Jurkat, Clone E6-1 (cell line): ENCODE results near the gene TAGLN3.
"Not testable (repeated sequence)": the region's sequence is repeated elsewhere in the genome, so short reads cannot be mapped to it uniquely, and the experiment has no call there.

Source experiments
- DNase-seq: peaks from one replicate; pipeline ENCODE4 v3.0.0-alpha.2; 2011; ENCODE audit warnings: low read depth, low spot score
- H3K4me3 ChIP-seq: 2 replicates; pipeline ENCODE4 v1.5.1; 2011; ENCODE audit warnings: mild to moderate bottlenecking, low read length, control low read depth, moderate library complexity

Gene TAGLN3

DNA sequence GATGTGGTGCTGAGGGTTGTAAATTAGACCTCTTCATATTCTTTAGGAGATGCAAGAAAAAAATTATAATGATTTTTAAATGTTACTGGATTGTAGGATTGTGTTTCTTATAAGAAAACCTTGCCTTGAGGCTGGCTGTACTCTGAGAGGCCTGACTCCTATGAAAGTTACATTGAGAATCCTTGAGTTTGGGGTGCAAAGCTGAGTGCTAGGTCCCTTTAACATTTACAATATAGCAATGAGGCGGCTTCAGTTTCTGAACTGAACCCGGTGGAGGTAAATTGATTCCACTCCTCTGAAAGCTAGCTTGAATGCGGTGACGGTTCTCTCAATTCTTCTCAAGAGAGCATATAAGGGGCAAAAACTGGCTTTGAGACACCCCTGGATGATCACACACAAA is 35.7 kb downstream of the TAGLN3 start, which contains the start of gene TMPRSS7:
Gene TMPRSS7, plus strand, starts transcription at position 301 of the 400 bp plus-strand sequence. CDS start 110 bp downstream, outside the sequence.
- no peak within 1 kb of the TSS for H3K4me3 ChIP-seq
- DNase-seq = no peak

DNA sequence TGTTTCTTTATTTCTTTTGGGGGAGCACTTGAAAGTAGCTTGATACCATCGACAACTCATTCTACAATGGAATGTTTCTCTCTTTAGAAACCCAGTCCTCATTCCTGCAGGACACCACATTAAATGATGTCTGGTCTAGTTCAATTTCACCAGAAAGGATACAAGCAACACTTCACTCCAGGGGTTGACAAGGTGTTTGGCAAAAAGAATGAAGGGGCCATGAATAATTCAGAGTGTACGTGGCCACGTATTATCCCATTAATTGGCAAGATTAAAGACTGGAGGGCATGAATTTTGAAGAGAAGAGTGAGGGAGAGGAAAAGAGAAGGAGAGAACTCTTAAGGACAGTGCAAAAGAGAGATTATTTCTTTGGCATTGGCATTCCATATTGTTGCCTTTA is 36.5 kb downstream of the TAGLN3 start:
- H3K4me3 ChIP-seq = no peak overlapping the region
- DNase-seq = no peak

DNA sequence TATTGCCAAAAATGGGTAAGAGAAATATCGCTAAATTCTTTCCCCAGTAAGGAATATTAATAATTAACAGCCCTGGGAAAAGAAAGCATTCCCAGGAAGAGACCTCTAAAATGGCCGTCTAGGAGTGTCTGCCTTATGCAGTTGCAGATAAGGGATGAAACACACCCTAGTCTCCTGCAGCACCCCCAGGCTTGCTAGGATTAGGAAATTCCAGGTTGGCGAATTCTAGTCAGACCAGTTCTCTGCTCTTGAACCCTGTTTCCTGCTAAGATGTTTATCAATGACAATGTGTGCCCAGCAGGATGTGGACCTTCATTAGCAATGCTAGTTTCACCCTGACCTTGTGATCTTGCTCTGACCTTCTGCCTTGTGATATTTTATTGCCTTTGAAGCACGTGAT is 38.5 kb downstream of the TAGLN3 start:
- H3K4me3 ChIP-seq, DNase-seq: not testable (repeated sequence)

DNA sequence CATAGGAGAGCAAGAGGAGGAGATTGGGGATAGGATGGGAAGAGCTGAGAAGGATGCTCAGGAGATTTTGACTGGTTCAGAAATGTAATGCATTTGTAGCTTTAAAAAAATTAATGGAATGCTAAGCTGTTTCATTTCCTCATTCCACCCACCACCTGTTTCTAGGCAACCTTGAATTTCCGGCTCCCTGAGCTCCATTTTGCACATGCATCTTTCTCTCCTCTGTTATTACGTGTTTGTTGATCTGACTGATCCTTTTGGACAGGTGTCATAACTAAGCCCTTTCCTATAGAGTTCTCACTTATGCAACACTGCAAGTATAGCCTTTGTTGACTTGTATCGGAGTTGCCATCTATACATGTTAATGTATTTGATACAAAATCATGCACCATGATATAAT is 40.1 kb downstream of the TAGLN3 start:
- H3K4me3 ChIP-seq = no peak overlapping the region
- DNase-seq = no peak

DNA sequence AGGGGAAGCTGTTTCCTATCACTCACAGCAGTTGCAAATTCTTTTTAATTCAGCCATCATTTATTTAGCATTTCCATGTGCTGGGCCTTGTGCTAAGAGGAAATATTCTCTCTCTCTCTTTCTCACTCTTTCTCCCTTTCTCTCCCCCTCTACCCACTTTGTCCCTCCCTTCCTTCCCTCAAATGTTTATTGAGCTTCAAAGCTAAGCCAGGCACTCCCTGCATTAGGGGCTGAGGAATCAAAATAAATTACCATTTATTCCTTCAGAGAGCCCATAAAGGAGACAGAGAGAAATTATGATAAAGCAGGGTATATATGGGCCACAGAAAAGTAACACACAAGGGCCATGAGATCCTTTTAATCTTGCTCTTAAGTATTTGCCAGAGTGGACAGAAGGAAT is 42.6 kb downstream of the TAGLN3 start:
- no peak overlapping the region for H3K4me3 ChIP-seq
- no peak for DNase-seq

DNA sequence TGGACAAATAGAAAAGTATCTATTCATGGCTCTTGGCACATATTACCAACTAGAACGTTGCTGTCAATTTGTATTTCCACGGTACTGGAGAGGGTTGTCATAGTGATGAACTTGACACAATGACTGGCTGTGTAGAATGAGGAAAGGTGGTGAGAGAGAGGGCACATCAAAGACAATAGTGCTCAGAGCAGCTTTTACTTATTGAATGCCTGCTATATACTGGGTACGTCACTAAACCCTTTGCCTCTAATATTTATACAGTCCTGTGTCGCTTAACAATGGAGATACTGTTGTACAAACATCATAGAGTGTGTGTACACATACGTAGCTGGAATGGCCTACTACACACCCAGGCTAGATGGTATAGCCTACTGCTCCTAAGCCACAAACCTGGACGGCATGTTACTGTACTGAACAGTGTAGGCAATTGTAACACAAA is 44.1 kb downstream of the TAGLN3 start:
- DNase-seq = no peak
- H3K4me3 ChIP-seq = no peak overlapping the region

DNA sequence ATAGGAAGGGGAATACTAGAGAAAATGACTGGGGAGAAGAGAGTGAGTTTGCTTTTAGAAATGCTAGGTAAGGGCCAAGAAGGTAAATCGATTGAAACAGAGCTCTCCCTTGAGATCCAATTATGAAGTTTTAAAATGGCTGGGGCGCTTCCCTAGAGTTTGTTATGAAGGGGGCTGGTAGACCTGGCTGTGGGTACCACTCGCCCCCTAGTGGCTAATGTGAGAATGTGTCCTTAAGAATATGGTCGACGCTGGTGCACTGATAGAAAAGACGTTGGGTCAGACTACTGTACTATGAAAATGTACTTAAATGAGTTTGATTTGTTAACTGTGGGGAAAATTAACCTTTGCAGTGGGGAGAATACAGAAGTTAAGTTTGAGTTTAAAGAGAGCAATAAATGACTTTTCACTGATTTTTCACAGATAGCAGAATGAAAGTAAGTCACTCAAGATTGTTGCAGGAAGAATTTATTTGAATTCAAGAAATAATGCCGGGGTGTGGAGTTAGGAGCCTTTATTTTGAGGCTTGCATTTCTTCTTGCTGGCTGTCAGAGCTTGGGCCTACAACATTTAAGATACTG is 45.0 kb downstream of the TAGLN3 start:
- DNase-seq = peak; percentile 72
- H3K4me3 ChIP-seq = no peak overlapping the region

DNA sequence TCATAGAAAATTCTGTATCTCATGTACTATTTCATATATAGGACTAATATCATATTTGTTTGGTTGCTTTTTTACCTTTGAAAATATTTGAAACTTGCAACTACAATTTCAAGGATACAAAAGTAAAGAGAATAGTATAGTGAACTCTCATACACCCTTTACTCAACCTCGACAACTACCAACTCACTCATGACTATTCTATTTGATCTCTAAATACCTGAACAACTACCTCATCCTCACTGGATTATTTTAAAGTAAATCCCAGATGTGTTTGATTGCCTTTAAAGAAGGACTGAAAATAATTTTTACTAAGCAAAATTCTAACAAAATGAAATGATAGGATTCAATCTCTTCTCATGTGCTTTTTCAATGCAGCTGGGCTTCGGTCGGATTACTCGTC is 47.9 kb downstream of the TAGLN3 start:
- no peak for DNase-seq
- no peak overlapping the region for H3K4me3 ChIP-seq

DNA sequence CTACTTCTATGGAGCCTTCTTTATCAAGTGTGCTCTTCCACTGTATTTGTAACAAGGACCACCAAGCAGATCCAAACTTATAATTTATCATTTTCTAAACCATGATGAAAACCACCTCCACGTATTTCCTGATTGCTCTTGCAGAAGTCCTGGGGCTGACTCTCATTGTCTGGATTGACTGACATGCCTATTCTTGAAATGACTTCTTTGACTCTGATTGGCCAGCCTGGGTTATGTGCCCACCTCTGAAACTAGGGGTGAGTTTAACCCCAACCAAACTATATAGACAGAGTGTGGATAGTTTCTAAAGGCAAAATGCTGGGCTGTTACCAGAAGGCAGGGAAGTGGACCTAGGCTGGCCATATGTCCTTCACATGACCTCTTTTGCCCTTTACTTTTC is 48.5 kb downstream of the TAGLN3 start:
- no peak for DNase-seq
- H3K4me3 ChIP-seq = no peak overlapping the region

DNA sequence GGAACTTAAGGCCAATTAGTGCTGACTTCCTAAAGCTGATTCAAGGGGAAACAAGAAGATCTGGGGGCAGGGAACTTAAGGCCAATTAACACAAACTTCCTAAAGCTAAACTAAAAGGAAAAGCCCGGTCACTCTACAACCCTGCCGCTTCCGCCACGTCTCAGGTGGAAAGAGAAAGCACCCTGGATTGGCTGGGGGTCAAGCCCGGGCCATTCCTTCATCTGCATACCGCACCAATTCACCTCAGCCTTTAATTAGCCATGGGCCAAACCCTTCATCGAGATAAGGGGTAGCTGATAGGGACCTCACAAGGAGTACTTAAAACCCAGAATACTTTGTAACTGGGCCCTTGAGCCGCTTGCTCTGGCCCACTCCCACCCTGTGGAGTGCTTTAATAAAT is 50.2 kb downstream of the TAGLN3 start:
- DNase-seq = no peak
- no peak overlapping the region for H3K4me3 ChIP-seq

DNA sequence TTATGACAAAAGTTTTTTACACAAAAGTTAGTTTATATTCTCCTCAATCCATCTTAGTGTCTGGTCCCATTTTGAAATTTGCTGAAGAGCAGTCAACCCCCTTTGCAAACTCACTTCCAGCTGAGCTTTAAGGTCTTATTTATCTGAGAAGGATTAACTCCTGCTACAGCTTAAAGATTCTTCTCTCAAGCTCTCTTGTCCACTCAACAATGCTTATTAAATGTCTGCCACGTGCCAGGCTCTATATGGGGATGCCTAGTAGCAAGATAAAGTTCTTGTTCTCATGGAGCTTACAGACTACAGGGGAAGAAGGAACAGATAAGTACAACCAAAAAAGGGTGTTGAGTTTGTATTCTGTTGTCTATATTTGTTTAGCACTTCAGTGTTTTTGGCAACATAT is 54.5 kb downstream of the TAGLN3 start:
- DNase-seq = no peak
- no peak overlapping the region for H3K4me3 ChIP-seq

DNA sequence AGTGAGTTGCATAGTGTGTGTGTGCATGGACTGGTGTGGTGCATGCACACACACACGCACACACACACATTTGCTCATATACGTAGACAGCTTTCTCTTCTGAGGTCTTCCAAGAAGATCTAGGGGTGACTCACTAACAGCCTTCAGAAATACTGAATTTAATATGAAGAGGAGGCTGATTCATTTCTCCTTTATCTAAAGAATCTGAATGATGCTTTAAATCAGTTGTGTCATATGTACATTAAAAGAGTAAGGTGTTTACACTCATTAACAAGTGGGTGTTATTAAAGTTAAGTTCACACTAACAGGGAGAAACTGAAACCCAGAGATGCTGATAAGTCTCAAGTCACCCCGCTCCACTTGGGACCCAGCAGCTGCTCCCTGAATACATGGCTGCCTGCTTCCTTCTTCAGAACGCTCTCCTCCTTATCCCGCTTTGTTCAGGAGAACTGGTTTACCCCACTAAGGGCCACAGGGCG is 57.8 kb downstream of the TAGLN3 start:
- no peak for DNase-seq
- no peak overlapping the region for H3K4me3 ChIP-seq

DNA sequence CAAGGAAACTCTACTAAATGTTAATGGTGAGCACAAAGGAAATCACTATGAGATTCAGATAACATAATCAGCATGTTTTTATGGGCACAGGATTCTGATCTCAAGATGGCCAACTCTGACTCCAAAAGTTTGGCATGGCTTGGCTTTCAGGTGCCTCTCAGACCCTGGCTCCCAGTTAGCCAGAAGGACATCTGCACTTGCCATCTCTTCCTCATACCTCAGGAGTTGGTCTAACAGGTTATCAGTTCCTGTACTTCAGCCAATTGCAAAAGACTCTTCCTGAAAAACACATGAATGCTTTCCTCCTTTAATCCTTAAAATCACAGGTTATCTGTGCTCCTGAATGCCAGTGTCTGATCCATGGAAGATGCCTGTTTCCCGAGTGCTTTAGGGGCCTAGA is 60.8 kb downstream of the TAGLN3 start:
- no peak overlapping the region for H3K4me3 ChIP-seq
- DNase-seq = no peak

DNA sequence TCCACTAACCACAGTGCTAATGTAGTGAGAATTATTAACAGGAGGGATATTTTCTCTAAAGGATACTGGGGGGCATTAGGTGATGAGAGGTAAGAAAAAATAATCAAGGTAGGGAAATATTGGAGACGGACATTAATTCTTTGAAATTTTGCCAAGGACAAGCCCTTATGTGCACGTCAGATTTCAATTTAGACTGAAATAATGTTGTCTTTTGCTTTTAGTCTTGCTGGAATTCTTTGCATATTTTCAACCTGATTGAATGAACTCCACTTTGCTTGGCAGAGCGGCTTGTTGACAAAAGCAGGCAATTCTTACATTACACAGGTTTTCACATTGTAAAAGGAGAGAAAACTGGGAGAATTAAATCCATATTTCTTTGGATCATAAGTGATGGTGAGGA is 62.4 kb downstream of the TAGLN3 start:
- no peak overlapping the region for H3K4me3 ChIP-seq
- no peak for DNase-seq
